GM04503 (cell line): Measurements from ENCODE around the gene CHN2.
A peak's percentile ranks its signal among the peaks of the same experiment; 100 is the strongest.
"Not testable (repeated sequence)": the region's sequence is repeated elsewhere in the genome, so short reads cannot be mapped to it uniquely, and the experiment has no call there.

Experiments
- DNase-seq: peaks from one replicate; pipeline ENCODE4 v3.0.0-alpha.2; 2012; ENCODE audit warnings: low read depth

CHN2 gene

DNA sequence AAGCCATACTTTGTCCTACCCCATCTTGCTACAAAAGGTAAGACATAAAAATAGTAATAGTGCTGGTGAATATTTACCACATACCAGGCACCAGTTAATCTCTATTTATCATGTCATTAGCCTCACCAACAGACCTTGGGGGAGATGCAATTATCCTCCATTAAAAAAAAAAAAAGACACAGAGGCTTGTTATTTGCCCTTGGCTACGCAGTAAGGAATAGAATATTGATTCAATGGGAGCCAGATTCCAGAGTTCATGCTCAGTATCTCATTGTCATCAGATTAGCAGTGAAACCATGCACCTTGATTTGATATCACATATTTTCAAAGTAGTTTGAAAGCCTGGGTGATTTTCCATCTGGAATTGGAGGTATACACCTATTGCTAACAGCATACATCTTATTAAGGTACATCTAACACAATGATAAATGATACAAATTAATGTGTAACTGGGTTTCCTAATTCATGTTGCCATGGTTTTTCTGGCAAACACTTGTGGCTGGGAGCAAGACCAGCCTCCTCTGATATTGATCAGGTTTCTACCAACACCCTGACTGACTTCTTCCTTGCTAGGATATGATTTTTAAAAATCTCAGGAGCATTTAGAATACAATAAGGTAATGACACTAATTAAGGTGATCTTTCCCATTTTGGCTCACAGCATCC lies 301.9 kb downstream of the CHN2 start:
- DNase-seq, result no peak

DNA sequence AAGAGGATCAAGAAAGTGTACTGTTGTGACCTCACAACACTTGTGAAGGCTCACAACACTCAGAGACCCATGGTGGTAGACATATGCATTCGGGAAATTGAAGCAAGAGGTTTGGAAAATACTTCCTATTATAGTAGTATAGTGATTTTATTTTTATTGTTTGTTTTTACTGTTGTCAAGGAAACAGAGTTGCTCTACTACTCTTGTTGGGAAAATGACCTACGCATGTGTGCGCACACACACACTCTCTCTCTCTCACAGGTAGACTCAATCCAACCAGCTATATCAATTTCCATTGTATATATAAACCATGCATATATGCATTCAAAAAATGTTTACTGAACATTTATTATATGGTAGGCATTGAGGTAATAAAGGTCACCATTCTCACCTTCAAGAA lies 305.4 kb downstream of the CHN2 start:
- no peak for DNase-seq

DNA sequence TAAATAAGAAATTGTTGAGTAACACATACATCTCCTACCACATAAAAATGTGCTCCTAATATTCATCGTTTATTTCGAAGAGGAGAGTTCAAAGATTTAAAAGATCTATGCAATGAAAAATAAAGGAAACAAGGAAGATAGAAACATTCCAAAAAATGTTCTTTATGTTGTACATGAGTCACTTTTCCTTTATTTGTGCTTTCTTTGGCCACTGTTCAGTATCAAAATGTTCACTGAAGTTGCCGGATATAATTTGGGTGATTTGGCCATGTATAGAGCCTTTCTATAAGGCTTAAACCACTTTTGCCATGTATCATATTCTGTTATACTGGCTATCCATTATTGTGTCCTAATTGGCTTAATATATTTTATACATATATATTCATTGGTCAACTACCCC lies 306.1 kb downstream of the CHN2 start:
- DNase-seq, result no peak

DNA sequence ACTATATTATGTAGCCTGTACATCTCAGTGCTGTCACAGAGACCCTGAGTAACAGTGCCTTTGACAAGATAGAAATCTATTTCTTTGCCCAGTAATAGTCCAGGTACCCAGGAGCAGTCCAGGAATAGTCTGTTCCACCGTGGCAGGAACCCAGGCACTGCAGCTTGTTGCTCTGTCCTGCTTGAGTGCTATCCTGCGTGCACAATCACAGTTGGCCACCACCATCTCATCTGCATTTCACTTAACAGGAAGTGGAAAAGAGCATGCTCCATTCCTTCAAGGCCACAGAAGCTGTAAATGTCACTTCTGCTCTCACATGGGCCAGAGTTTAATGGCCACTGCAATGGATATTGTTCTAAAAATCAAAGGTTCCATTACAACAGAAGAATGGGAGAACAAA lies 307.6 kb downstream of the CHN2 start:
- DNase-seq, result no peak

DNA sequence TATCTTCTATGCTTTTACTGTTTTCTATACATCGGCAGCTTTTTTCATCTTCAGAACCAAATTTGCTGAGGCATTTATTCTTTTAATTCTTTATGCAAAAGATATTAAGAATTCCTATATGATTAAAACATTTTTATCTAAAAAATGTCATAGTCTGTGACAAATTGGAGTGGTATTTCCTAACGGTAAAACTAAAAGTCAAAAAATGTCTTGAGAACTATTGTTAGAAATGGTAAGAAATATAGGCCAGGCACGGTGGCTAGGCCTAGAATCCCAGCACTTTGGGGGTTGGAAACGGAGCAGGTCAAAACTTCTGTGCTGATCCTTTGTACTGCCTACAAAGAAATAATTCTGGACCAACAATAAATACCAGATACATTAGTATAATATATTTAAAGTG lies 311.4 kb downstream of the CHN2 start:
- DNase-seq, result no peak

DNA sequence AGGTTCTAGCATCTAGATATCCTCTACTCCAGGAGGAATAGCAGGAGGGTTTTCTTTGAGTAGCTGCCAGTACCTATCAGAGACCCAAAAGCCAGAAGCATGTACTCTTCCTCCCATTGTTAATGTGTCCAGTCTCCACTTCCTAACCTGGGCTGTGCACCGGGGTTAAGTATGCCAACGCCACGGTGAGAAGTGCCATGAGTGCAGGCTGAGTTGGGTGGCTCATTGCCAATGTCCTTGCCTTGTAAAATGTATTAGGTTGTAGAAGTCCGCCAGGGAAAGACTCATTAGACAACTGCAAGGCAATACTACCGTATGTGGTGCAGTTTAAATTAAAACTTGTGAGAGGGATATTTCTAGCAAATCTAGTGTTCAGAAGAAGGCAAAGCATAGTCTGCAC lies 314.0 kb downstream of the CHN2 start:
- DNase-seq, result no peak

DNA sequence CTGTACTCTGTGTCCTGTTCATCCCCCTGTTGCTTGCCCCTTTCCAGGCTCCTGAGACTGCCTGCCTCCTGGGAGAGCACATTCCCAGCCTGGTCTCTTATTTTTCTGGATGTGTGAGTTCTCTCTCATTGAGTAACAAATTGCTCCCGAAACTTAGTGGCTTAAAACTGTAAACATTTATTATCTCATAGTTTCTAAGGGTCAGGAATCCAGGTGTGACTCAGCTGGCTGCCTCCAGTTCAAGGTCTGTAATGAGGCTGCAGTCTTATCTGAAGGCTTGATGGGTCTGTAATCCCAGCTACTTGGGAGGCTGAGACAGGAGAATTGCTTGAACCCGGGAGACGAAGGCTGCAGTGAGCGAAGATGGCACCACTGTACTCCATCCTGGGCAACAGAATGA lies 315.5 kb downstream of the CHN2 start:
- DNase-seq, result no peak

DNA sequence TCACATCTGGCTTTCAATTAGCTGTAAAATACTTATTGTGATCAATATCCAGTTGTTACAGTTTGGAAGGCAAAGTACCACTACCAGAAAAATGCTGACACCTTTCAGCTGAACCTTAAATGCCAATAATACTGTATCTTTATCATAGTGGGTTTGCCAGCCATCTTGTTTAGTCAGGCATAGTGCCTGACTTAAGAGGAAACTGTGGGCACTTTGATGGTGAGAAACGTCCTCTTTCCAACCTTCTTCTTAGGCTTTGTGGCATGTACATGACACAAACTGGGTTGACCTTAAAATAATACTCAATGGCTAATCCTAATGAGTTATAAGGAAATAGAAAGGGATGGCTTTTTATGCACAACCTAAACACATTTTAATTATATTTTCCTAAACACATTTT lies 316.8 kb downstream of the CHN2 start:
- no peak for DNase-seq

DNA sequence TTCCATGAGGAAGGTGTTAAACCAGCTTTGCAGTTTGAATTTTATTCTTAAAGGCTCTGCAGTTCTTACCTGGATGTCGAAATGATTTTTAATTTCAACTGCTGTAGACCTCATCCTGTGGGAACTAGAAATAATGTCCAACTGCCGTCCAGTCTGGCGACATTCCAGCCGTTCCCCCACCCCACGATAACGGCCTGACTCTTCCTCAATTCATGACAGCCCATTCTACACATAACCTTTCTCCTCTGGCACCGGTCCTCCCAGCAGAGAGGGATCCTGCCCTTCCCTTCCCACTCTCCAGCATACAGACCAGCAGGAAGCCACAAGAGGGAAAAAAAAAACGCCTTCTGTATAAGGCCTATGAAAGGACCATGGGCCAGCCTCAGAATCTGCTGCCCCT lies 317.3 kb downstream of the CHN2 start:
- no peak for DNase-seq

DNA sequence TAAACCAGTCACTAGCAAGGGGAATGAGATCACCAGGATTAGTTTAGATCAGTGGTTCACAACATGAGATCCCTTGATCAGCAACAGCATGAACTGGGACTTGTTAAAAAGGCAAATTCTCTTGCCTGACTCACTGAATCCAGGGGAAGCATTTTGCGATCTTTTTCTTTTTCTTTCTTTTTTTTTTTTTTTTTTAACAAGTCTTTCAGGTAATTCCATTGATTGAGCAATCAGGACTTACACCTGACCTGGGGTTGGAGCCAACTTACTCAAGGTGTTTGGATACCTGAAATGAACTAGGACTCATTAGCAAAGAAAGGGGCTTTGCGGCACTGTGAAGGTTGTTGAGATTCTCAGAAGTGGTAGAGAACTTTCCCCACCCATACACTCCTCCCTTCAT lies 321.9 kb downstream of the CHN2 start:
- DNase-seq, result no peak

DNA sequence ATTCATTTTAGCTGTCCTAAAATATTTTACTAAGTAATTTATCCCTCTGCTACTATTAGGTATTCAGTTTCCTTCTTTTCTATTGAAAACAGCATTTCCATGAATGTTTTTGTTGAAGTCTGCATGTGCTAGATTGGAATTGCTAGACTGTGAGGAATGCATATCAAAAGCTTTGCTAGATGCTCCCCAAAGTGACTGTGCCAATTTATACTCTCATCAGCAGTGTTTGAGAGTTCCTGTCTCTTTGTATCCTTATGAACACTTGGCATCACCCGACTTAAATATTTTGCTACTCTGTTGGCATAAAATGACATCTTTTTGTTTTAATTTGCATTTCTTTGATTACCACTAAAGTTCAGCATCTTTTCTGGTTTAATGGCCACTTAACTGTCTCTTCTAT lies 324.0 kb downstream of the CHN2 start:
- peak; percentile 11 for DNase-seq

DNA sequence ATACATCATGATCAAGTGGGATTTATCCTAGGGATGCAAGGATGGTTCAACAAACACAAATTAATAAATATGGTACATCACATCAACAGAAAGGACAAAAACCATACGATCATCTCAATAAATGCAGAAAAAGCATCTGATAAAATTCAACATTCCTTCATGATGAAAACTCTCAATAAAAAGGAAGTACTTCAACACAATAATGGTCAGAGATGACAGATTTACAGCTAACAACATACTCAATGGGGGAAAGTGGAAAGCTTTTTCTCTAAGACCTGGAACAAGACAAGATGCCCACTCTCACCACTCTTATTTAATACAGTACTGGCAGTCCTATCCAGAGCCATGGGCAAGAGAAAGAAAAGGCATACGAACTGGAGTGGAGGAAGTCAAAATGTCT lies 329.2 kb downstream of the CHN2 start:
- DNase-seq, result no peak

DNA sequence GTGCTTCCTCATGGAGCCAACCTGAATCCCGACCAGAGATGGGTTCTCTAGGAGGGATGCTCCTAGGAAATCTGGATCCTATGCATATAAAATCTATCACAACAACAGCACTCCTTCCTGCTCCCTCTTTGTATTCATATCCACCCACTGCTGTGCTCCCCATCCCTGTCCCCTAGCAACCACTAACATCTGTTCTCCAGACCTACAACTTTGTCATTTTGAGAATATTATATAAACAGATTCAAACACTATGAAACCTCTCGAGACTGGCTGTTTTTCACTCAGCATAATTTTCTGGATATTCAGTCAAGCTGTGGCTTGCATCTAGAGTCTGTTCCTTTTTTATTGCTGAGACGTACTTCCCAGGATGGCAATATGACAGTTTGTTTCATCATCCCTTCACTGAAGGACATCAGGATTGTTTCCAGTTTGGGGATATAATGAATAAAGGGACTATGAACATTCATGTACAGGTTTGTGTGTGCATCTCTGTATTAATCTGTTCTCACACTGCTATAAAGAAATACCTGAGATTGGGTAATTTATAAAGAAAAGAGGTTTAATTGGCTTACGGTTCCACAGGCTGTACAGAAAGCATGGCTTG lies 333.0 kb downstream of the CHN2 start:
- DNase-seq, result no peak

DNA sequence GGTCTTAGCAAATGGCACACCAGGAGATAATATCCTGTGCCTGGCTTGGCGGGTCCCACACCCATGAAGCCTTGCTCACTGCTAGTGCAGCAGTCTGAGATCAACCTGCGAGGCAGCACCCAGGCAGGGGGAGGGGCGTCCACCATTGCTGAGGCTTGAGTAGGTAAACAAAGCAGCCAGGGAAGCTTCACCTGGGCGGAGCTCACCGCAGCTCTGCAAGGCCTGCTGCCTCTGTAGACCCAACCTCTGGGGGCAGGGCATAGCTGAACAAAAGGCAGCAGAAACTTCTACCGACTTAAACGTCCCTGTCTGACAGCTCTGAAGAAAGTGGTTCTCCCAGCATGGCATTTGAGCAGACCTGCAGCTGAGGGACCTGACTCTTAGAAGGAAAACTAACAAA lies 334.0 kb downstream of the CHN2 start:
- not testable (repeated sequence) for DNase-seq
